Astrocyte (in vitro differentiated cells and primary cell): ENCODE measurements around the gene PKP2. TPM values are rescaled to one million over a fixed set of nuclear protein-coding genes. Genes with fewer than 3 reads are reported as not detected.
A peak's percentile ranks its signal among the peaks of the same experiment; 100 is the strongest.

Experiments used
- DNase-seq: peaks from one replicate; pipeline ENCODE4 v3.0.0-alpha.2; 2010; ENCODE audit warnings: low read depth
- FAIRE-seq: peaks from 2 replicates; lab custom pipeline; 2011; peaks lifted over from hg19 to GRCh38; lab: Jason Lieb, UNC
- H2AFZ ChIP-seq: 2 replicates; pipeline ENCODE4 v1.6.0; 2012; ENCODE audit warnings: low read depth, low read length, inconsistent platforms
- H3K27ac ChIP-seq: 2 replicates; pipeline ENCODE4 v1.5.1; 2011; ENCODE audit warnings: low read depth, low read length, inconsistent platforms
- H3K27me3 ChIP-seq: 2 replicates; pipeline ENCODE4 v1.6.0; 2011; ENCODE audit warnings: low read length, inconsistent platforms; ENCODE audit not compliant: insufficient read depth
- H3K36me3 ChIP-seq: 2 replicates; pipeline ENCODE4 v1.5.1; 2011; ENCODE audit warnings: low read length, inconsistent platforms; ENCODE audit not compliant: insufficient read depth
- H3K4me1 ChIP-seq: 2 replicates; pipeline ENCODE4 v1.5.1; 2011; ENCODE audit warnings: low read length, inconsistent platforms; ENCODE audit not compliant: insufficient read depth
- H3K4me2 ChIP-seq: 2 replicates; pipeline ENCODE4 v1.6.0; 2012; ENCODE audit warnings: low read length, inconsistent platforms
- H3K4me3 ChIP-seq: 2 replicates; pipeline ENCODE4 v1.5.1; 2011; ENCODE audit warnings: low read depth, mild to moderate bottlenecking, low read length, inconsistent platforms; ENCODE audit not compliant: insufficient read depth
- H3K79me2 ChIP-seq: 2 replicates; pipeline ENCODE4 v1.6.0; 2012; ENCODE audit warnings: mild to moderate bottlenecking, low read length, inconsistent platforms; ENCODE audit not compliant: insufficient read depth
- H3K9ac ChIP-seq: 2 replicates; pipeline ENCODE4 v1.6.0; 2012; ENCODE audit warnings: mild to moderate bottlenecking, low read length, inconsistent platforms
- H3K9me3 ChIP-seq: 2 replicates; pipeline ENCODE4 v1.5.1; 2012; ENCODE audit warnings: low read depth, mild to moderate bottlenecking, low read length, inconsistent platforms; ENCODE audit not compliant: insufficient read depth
- H4K20me1 ChIP-seq: 2 replicates; pipeline ENCODE4 v1.6.0; 2012; ENCODE audit warnings: low read length, inconsistent platforms; ENCODE audit not compliant: insufficient read depth
- H3K27ac Mint-ChIP-seq: one replicate; pipeline ENCODE4 v1.8.0; 2021; ENCODE audit warnings: mild to moderate bottlenecking, mixed read lengths; ENCODE audit not compliant: unreplicated experiment
- H3K27me3 Mint-ChIP-seq: one replicate; pipeline ENCODE4 v1.8.0; 2021; ENCODE audit warnings: low read depth, mixed read lengths; ENCODE audit not compliant: unreplicated experiment
- H3K36me3 Mint-ChIP-seq: one replicate; pipeline ENCODE4 v1.8.0; 2021; ENCODE audit warnings: low read depth, mixed read lengths; ENCODE audit not compliant: unreplicated experiment
- H3K4me1 Mint-ChIP-seq: one replicate; pipeline ENCODE4 v1.8.0; 2021; ENCODE audit warnings: low read depth, mixed read lengths; ENCODE audit not compliant: unreplicated experiment
- H3K4me3 Mint-ChIP-seq: one replicate; pipeline ENCODE4 v1.8.0; 2021; ENCODE audit warnings: mild to moderate bottlenecking, moderate library complexity, mixed read lengths; ENCODE audit not compliant: unreplicated experiment
- H3K9me3 Mint-ChIP-seq: one replicate; pipeline ENCODE4 v1.8.0; 2021; ENCODE audit warnings: mild to moderate bottlenecking, mixed read lengths; ENCODE audit not compliant: unreplicated experiment
- CTCF ChIP-seq: IDR thresholded peaks from 2 replicates; pipeline ENCODE4 v1.5.1; 2011; ENCODE audit warnings: low read depth, mild to moderate bottlenecking, inconsistent platforms, low read length, moderate library complexity; ENCODE audit not compliant: insufficient read depth
- EZH2 ChIP-seq: IDR thresholded peaks from 2 replicates; pipeline ENCODE4 v1.6.1; 2012; ENCODE audit warnings: mild to moderate bottlenecking, low read length, inconsistent platforms; ENCODE audit not compliant: insufficient read depth
- total RNA-seq: library from RNA; stranded (reverse); gene quantifications from 2 replicates; pipeline ENCODE4 v1.2.1, GENCODE V29; 2021

Gene PKP2
- total RNA-seq, 1 donor from 2014 or later, result 35.4 TPM

- no peak for TF ChIP-seq EZH2
- no peak for TF ChIP-seq CTCF
- Histone ChIP-seq H2AFZ (no peak overlapping the region), H3K9ac (no peak overlapping the region), H3K27ac (no peak overlapping the region), H3K9me3 (no peaks in the 10 kb centered on the region), H4K20me1 (no peaks in the 10 kb centered on the region), H3K27me3 (peaks cover 11% of the 10 kb centered on the region), H3K4me3 (no peak overlapping the region), H3K36me3 (no peaks in the 10 kb centered on the region), H3K4me2 (no peak overlapping the region), H3K4me1 (peaks cover 4% of the 10 kb centered on the region), H3K79me2 (no peaks in the 10 kb centered on the region)
- H3K27ac Mint-ChIP-seq, result no peak overlapping the region
- H3K9me3 Mint-ChIP-seq, result no peaks in the 10 kb centered on the region
- H3K36me3 Mint-ChIP-seq, result peaks cover 2% of the 10 kb centered on the region
- FAIRE-seq, result no peak
- peak overlapping the region; percentile 86 for H3K4me3 Mint-ChIP-seq
- peaks cover 33% of the 10 kb centered on the region for H3K4me1 Mint-ChIP-seq
- H3K27me3 Mint-ChIP-seq, result no peaks in the 10 kb centered on the region
- no peak for DNase-seq
Observed at GRCh38 chr12:32897687-32898573, 1.4 kb upstream of the PKP2 start.

- FAIRE-seq (no peak), DNase-seq (no peak)
- H3K36me3 ChIP-seq, result no peaks in the 10 kb centered on the region
- peaks cover 2% of the 10 kb centered on the region for H3K36me3 Mint-ChIP-seq
- H3K4me1 Mint-ChIP-seq, result peaks cover 38% of the 10 kb centered on the region
- H3K9me3 ChIP-seq, result no peaks in the 10 kb centered on the region
- no peaks in the 10 kb centered on the region for H3K79me2 ChIP-seq
- peak overlapping the region; percentile 65 for H3K9ac ChIP-seq
- H3K9me3 Mint-ChIP-seq, result no peaks in the 10 kb centered on the region
- H3K27ac ChIP-seq, result no peak overlapping the region
- peaks cover 6% of the 10 kb centered on the region for H3K4me1 ChIP-seq
- TF ChIP-seq CTCF (no peak), EZH2 (no peak)
- peak overlapping the region; percentile 86 for H3K4me3 Mint-ChIP-seq
- no peaks in the 10 kb centered on the region for H3K27me3 Mint-ChIP-seq
- no peaks in the 10 kb centered on the region for H4K20me1 ChIP-seq
- H3K4me2 ChIP-seq, result peak overlapping the region; percentile 89
- peak overlapping the region; percentile 75 for H2AFZ ChIP-seq
- peak overlapping the region; percentile 52 for H3K4me3 ChIP-seq
- H3K27ac Mint-ChIP-seq, result no peak overlapping the region
- peaks cover 11% of the 10 kb centered on the region for H3K27me3 ChIP-seq
Observed at GRCh38 chr12:32897281-32897610, 669 bp upstream of the PKP2 start.
